HepG2 (cell line): Measurements from ENCODE around the gene ASF1B. TPM values are rescaled to one million over a fixed set of nuclear protein-coding genes. Genes with fewer than 3 reads are reported as not detected.

Experiments used
- BORCS8-MEF2B ChIP-seq: sonication (generic); formaldehyde crosslinking; IDR thresholded peaks from 2 replicates; pipeline ENCODE4 v1.8.0; 2022; ENCODE audit warnings: mild to moderate bottlenecking, missing genetic modification reagents
- CREB1 ChIP-seq, 2 experiments: fragments of 450-650 bp in 1 of 2; IDR thresholded peaks; 2 replicates each; pipeline ENCODE4 v1.6.1; 2016 to 2017; ENCODE audit warnings: control low read depth in 1 of 2, mild to moderate bottlenecking in 1 of 2, missing compliant biosample characterization in 1 of 2, missing genetic modification characterization in 1 of 2
- DMAP1 ChIP-seq: IDR thresholded peaks from 2 replicates; pipeline ENCODE4 v1.6.1; 2016
- DRAP1 ChIP-seq: IDR thresholded peaks from 2 replicates; pipeline ENCODE4 v1.6.1; 2016; ENCODE audit warnings: missing genetic modification reagents, missing compliant biosample characterization
- HOXD1 ChIP-seq: sonication (generic); formaldehyde crosslinking; IDR thresholded peaks from 2 replicates; pipeline ENCODE4 v1.5.0; 2020; ENCODE audit warnings: missing genetic modification reagents
- NFKB2 ChIP-seq: sonication (generic); formaldehyde crosslinking; IDR thresholded peaks from 2 replicates; pipeline ENCODE4 v1.4.0; 2020; ENCODE audit warnings: missing genetic modification reagents, borderline replicate concordance
- NR2F1 ChIP-seq, 2 experiments: fragments of 450-650 bp in 1 of 2; formaldehyde crosslinking in 1 of 2; IDR thresholded peaks; 2 replicates each; pipeline versions ENCODE4 v1.5.0 to v1.6.1; 2016 to 2020; ENCODE audit warnings: mild to moderate bottlenecking in 1 of 2, missing compliant biosample characterization in 1 of 2, missing genetic modification reagents in 1 of 2, moderate library complexity in 1 of 2
- PHF8 ChIP-seq: sonication (generic); formaldehyde crosslinking; IDR thresholded peaks from 2 replicates; pipeline ENCODE4 v1.5.0; 2020; ENCODE audit warnings: missing genetic modification reagents
- POLR2G ChIP-seq: fragments of 200-400 bp; formaldehyde crosslinking; IDR thresholded peaks from 2 replicates; pipeline ENCODE4 v1.6.1; 2018; ENCODE audit warnings: mild to moderate bottlenecking, low read depth, low read length, moderate library complexity
- SP1 ChIP-seq, 2 experiments: fragments of 450-650 bp in 1 of 2; sonication (generic) in 1 of 2; formaldehyde crosslinking in 1 of 2; IDR thresholded peaks; 2 replicates each; pipeline versions ENCODE4 v1.4.0 to v1.6.1; 2016 to 2020; ENCODE audit warnings: missing genetic modification reagents in 1 of 2
- SRY ChIP-seq: sonication (generic); formaldehyde crosslinking; IDR thresholded peaks from 2 replicates; pipeline ENCODE4 v1.8.0; 2022; ENCODE audit warnings: mild to moderate bottlenecking, missing genetic modification reagents
- TCF7L2 ChIP-seq: IDR thresholded peaks from 2 replicates; pipeline ENCODE4 v1.6.1; 2011; ENCODE audit warnings: mild to moderate bottlenecking, low read depth, low read length, moderate library complexity
- XRCC5 ChIP-seq: fragments of 200-400 bp; formaldehyde crosslinking; optimal IDR thresholded peaks from 2 replicates; pipeline ENCODE3; 2017; ENCODE audit warnings: mild to moderate bottlenecking, low read length
- ZBTB7A ChIP-seq: sonication (generic); formaldehyde crosslinking; IDR thresholded peaks from 2 replicates; pipeline ENCODE4 v1.8.0; 2022; ENCODE audit warnings: mild to moderate bottlenecking, missing genetic modification reagents
- ZNF18 ChIP-seq: sonication (generic); formaldehyde crosslinking; IDR thresholded peaks from 2 replicates; pipeline ENCODE4 v1.8.0; 2022; ENCODE audit warnings: mild to moderate bottlenecking, missing genetic modification reagents; ENCODE audit not compliant: insufficient replicate concordance
- ZNF230 ChIP-seq: sonication (generic); formaldehyde crosslinking; IDR thresholded peaks from 2 replicates; pipeline ENCODE4 v1.4.0; 2020; ENCODE audit warnings: mild to moderate bottlenecking, missing genetic modification reagents
- ZNF446 ChIP-seq: sonication (generic); formaldehyde crosslinking; IDR thresholded peaks from 2 replicates; pipeline ENCODE4 v1.5.0; 2020; ENCODE audit warnings: mild to moderate bottlenecking, missing genetic modification reagents
- ZNF501 ChIP-seq: sonication (generic); formaldehyde crosslinking; IDR thresholded peaks from 2 replicates; pipeline ENCODE4 v1.5.1; 2020; ENCODE audit warnings: mild to moderate bottlenecking, moderate library complexity, missing genetic modification reagents
- ZNF546 ChIP-seq: sonication (generic); formaldehyde crosslinking; conservative IDR thresholded peaks from 2 replicates; pipeline ENCODE4 v1.8.1; 2023; ENCODE audit warnings: mild to moderate bottlenecking, missing genetic modification reagents
- ZNF790 ChIP-seq: sonication (generic); formaldehyde crosslinking; IDR thresholded peaks from 2 replicates; pipeline ENCODE4 v1.8.0; 2022; ENCODE audit warnings: missing genetic modification reagents, mild to moderate bottlenecking, borderline replicate concordance
- polyA plus RNA-seq, 8 experiments: library from polyadenylated mRNA; depleted of rRNA in 3 of 8; stranded (reverse) in 7 of 8; unstranded in 1 of 8; fragments of >200 nt; fragmentation: Illumina TruSeq in 4 of 8; extraction: Trizol in 4 of 8; gene quantifications; 2 replicates each; pipeline versions ENCODE4 v1.2.1 to v1.2.3, GENCODE V29; 2011 to 2016; ENCODE audit warnings: low read depth in 4 of 8, missing spikeins in 1 of 8, mixed read lengths in 1 of 8; ENCODE audit not compliant: insufficient read depth in 1 of 8
- total RNA-seq, 5 experiments: library from RNA; depleted of rRNA; stranded (reverse); fragments of >200 nt; fragmentation: Illumina TruSeq; extraction: Trizol; gene quantifications; 2 replicates each; pipeline ENCODE4 v1.2.3, GENCODE V29; 2016; ENCODE audit warnings: low read depth in 1 of 5
- TF ChIP-seq, protein P1 (sequence below): sonication (generic); formaldehyde crosslinking; IDR thresholded peaks from 2 replicates; pipeline ENCODE4 v1.4.0; 2020; ENCODE audit warnings: mild to moderate bottlenecking, low read depth, missing genetic modification reagents
- TF ChIP-seq, protein P2 (sequence below): sonication (generic); formaldehyde crosslinking; IDR thresholded peaks from 2 replicates; pipeline ENCODE4 v1.9.0; 2022; ENCODE audit warnings: missing genetic modification reagents, mild to moderate bottlenecking, borderline replicate concordance

ASF1B gene
- total and polyA plus RNA-seq, 2 of the 13 experiments (the other 11 are each of a cell fraction or from before 2014, with no cell fraction given) = 18.2 to 24.8 TPM

GRCh38 chr19:14091081-14091812 lies 45.1 kb downstream of the ASF1B start (continued):
- TF ChIP-seq ZNF790 (CRISPR knock-in tag) (peak; percentile 55; the same call in 1 of the 2 replicates), HOXD1 (CRISPR knock-in tag) (0 out of 2 replicates have a peak, but pooled peaks have one; percentile 12), SP1 (IDR thresholded peaks at IDR 0.05) (no peak), SP1 (CRISPR knock-in tag; IDR thresholded peaks at IDR 0.05) (0 out of 2 replicates have a peak, but pooled peaks have one; percentile 28), BORCS8-MEF2B (peak; percentile 40; the same call in 1 of the 2 replicates), ZNF501 (CRISPR knock-in tag) (0 out of 2 replicates have a peak, but pooled peaks have one; percentile 37), ZBTB7A (CRISPR knock-in tag) (0 out of 2 replicates have a peak, but pooled peaks have one; percentile 21), DRAP1 (CRISPR knock-in tag) (no peak), NR2F1 (CRISPR knock-in tag; IDR thresholded peaks at IDR 0.05) (peak in 1 of 2 experiments; percentile 62; a peak in 2 of 4 replicates), TCF7L2 (no peak), ZNF18 (CRISPR knock-in tag) (peak; percentile 34), CREB1 (IDR thresholded peaks at IDR 0.05) (no peak), CREB1 (CRISPR knock-in tag; IDR thresholded peaks at IDR 0.05) (no peak), ZNF546 (CRISPR knock-in tag) (0 out of 2 replicates have a peak, but pooled peaks have one; percentile 49), DMAP1 (CRISPR knock-in tag) (peak; percentile 44; the same call in 1 of the 2 replicates), NFKB2 (CRISPR knock-in tag) (no peak), POLR2G (peak; percentile 73), SRY (peak; percentile 73; the same call in 1 of the 2 replicates), XRCC5 (peak; percentile 47), ZNF446 (CRISPR knock-in tag) (no peak), PHF8 (peak; percentile 61), ZNF230 (0 out of 2 replicates have a peak, but pooled peaks have one; percentile 39)
- TF ChIP-seq, protein P1, sequence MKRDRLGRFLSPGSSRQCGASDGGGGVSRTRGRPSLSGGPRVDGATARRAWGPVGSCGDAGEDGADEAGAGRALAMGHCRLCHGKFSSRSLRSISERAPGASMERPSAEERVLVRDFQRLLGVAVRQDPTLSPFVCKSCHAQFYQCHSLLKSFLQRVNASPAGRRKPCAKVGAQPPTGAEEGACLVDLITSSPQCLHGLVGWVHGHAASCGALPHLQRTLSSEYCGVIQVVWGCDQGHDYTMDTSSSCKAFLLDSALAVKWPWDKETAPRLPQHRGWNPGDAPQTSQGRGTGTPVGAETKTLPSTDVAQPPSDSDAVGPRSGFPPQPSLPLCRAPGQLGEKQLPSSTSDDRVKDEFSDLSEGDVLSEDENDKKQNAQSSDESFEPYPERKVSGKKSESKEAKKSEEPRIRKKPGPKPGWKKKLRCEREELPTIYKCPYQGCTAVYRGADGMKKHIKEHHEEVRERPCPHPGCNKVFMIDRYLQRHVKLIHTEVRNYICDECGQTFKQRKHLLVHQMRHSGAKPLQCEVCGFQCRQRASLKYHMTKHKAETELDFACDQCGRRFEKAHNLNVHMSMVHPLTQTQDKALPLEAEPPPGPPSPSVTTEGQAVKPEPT = peak; percentile 74; the same call in 1 of the 2 replicates
- TF ChIP-seq, protein P2, sequence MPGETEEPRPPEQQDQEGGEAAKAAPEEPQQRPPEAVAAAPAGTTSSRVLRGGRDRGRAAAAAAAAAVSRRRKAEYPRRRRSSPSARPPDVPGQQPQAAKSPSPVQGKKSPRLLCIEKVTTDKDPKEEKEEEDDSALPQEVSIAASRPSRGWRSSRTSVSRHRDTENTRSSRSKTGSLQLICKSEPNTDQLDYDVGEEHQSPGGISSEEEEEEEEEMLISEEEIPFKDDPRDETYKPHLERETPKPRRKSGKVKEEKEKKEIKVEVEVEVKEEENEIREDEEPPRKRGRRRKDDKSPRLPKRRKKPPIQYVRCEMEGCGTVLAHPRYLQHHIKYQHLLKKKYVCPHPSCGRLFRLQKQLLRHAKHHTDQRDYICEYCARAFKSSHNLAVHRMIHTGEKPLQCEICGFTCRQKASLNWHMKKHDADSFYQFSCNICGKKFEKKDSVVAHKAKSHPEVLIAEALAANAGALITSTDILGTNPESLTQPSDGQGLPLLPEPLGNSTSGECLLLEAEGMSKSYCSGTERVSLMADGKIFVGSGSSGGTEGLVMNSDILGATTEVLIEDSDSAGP = 0 out of 2 replicates have a peak, but pooled peaks have one; percentile 31
